HG02840 (cell line): ENCODE data around the gene THAP6.
A peak's percentile ranks its signal among the peaks of the same experiment; 100 is the strongest.
"Not testable (repeated sequence)": the region's sequence is repeated elsewhere in the genome, so short reads cannot be mapped to it uniquely, and the experiment has no call there.

Experiments
- ATAC-seq: cut with Tn5 transposase; IDR thresholded peaks from one replicate; pipeline ENCODE4 v1.9.1; 2021; ENCODE audit warnings: mild to moderate bottlenecking, moderate library complexity, moderate number of reproducible peaks; ENCODE audit not compliant: unreplicated experiment, low FRiP score

THAP6 gene

DNA sequence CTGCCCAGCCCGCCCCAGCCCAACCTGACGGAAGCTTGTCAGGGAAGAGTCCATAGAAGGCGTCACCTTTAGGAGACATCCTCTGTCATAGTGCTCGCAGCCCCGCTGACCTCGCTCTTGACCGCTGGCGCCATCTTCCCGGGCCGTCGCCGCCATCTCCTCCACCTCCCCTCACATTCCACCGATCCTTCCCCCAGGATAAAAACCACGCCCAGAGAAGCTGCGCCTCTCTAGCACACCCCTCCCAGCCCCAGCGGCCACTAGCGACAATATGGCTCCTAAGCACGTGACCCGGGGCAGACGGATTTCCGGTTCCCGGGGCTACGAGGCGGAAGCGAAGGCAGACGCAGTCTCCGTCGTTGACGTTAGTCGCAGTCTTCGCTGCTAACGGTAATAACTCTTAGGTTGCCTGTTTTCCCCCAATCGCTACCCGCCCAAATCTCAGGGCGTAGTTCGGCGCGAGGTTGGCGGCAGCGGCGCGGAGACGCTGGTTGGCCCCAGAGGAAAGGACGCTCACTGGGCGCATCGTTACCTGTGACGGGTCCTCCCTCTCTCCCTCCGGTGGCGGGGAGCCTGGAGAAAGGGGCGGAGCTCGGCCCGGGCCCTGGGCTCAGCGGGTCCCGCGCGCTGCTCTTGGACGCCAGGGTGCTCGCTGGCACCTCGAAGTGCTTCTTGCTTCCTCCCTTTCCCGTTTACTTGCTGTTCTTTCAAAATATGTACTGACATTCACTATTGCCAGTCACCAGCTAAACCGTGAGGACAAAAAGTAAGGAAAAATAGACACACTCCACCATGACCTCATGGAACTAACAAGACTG is at the start of gene THAP6, which contains the start of gene RCHY1:
Gene THAP6 (plus strand): TSS at position 343 of the 818 bp plus-strand sequence. CDS start 980 bp downstream, outside the sequence.
Gene RCHY1 (minus strand): TSS at position 273 of the 818 bp plus-strand sequence. CDS start 117 bp downstream, at position 156.
- ATAC-seq: peak; percentile 96

DNA sequence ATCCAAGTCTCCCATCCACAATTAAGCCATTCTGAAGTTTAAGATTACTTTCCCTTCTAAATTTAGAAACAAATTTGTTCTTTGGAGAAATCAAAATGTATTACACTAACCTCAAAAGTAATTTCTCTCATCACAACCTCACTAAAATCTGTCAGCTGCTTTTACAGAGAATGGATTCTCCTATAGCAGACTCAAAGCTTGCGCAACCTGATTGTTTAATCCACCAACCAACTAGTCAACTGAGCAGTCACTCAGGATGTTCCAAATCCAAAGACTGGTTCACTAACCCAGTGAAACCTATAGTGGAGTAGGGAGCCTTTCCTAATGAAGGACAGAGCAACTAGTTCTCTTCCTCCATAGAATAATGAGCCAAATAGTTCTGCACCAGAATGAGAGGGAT is 44.4 kb upstream of the THAP6 start:
- no peak for ATAC-seq

GRCh38 chr4:75470738-75471137 is 43.5 kb upstream of the THAP6 start:
- ATAC-seq: no peak

DNA sequence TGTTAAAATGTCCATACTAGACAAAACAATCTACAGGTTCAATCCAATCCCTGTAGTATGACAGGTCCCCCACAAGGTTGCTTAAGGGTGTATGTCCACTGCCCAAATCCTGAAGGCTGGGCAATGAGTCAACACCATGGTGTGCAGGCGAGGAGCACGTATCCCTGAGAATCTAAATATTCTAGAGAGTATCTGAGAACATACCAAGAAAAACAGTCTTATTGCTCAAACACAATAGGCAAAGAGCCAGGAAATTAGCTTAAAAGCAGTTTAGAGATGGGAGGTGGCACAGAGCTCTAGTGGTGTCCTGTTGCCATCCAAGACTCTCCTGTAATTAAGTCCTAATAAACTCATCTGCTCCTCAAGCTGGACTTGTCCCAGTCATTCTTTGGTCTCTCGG is 37.1 kb upstream of the THAP6 start:
- no peak for ATAC-seq

DNA sequence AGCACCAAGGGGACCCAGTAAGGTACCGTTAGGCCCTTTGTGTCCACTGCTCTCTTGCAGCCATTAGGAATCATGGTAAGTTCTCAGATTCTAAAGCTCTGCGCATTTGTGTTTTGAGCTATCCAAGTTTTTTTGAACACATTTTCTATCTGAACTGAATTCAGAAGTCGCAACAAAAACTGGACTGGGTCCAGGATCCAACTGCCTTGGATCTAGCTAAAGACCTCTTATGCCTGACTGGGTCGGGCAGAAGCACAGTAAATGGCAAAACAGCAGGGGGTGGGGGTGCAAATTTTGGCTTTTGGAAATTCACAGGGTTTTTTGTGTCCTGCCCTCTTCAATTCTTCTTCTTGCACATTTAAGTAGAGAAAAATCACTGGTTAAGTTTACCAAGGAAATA is 30.1 kb upstream of the THAP6 start:
- ATAC-seq: no peak

GRCh38 chr4:75490155-75490554 is 24.1 kb upstream of the THAP6 start:
- no peak for ATAC-seq

DNA sequence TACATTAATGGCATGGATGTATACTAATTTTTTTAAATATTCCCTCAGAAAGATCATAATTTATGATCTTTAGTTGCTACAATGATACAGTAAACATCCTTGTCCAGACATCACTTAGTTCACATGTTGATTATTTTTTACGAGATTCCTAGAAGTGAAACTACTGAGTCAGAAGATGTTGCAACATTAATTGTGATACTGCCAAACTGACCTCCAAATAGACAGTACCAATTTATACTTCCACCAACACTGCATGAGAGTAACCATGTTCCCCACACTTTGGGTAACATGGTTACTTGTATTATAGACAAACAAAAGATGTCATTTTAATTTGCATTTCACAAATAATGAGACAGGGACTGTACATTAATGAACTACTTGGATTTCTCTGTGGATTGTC is 19.7 kb upstream of the THAP6 start:
- ATAC-seq: no peak

DNA sequence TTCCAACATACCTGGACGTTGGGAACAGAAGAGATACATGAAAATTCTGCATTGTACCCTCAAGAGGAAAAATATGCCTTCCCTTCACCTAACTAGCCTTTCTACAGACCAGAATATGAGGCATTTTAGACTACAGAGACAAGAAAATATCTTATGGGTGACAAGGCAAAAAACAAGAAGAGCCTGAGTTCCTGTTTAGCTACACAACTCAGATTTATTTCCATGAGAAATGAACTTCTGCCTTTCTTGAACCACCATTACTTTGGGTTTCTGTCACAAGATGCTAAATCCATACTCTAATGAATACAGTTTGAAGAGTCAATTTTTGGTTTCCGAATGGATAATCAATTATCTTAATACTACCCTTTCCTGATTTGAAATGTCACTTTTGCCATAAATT is 18.8 kb upstream of the THAP6 start:
- no peak for ATAC-seq

DNA sequence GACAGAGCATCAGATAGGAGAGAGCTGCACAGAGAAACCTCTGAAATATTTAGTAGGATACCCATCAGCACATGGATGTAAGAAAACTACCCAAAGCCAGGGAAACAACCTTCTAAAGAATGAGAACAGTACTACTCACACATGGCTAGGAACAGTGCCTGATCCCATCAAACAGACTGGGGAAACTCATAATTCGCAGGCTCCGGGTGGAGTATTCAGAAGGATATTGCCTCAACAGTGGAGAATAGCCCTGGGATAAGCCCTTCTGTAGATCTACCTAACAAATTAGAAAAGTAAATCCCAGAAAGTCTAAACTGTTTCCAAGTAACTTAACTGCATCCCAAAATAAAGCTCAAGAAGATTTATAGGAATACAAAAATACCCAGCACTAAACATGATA is 17.9 kb upstream of the THAP6 start:
- ATAC-seq: no peak

DNA sequence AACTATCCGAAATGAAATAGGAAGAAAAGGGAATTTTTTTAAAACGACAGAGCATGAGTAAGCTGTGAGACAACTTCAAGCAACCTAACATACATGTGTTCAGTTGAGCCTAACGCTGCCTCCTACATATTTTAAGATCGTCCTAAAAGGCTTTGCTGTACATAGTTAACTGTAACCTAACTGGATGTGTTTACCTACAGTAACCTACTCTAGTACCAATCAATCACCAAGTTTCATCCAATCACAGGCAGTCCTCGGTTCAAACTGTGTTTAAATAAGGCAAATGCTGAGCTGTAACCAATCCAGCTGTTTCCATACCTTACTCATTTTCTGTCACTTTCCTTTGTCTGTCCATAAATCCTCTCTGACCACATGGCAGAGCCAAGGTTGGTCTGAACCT is 17.1 kb upstream of the THAP6 start:
- no peak for ATAC-seq

- no peak for ATAC-seq
Measured at GRCh38 chr4:75498041-75498440, 16.2 kb upstream of the THAP6 start.

GRCh38 chr4:75499900-75500299 is 14.4 kb upstream of the THAP6 start:
- ATAC-seq: no peak

- ATAC-seq: no peak
Measured at GRCh38 chr4:75502671-75503070, 11.6 kb upstream of the THAP6 start.

GRCh38 chr4:75505630-75506029 is 8.6 kb upstream of the THAP6 start:
- ATAC-seq: no peak

DNA sequence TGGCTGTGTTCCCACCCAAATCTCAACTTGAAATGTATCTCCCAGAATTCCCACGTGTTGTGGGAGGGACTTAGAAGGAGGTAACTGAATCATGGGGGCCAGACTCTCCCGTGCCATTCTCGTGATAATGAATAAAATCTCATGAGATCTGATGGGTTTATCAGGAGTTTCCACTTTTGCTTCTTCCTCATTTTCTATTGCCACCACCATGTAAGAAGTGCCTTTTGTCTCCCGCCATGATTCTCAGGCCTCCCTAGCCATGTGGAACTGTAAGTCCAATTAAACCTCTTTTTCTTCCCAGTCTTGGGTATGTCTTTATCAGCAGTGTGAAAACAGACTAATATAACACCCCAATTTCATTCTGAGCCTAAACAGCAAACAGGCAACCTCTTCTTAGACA is 4.7 kb upstream of the THAP6 start:
- not testable (repeated sequence) for ATAC-seq

DNA sequence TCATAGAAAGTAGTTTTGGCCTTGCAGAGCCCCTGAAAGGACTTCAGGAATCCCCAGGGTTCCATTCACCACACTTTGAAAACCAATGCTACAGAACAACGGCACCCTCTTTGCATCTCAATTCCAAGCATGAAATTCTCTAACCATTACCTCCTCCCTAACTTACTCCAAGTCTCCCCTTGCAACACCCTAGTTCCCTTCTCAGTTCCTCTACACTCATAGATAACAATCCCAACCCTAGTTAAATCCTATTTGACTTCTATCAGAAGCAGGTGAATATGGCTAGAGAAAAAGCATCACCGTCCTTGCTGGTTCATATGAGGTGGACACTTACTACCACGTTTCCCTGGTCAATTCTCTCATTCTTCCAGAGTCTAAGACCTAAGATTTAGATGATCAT is 2.4 kb upstream of the THAP6 start:
- ATAC-seq: no peak

GRCh38 chr4:75512386-75513211 is 1.7 kb upstream of the THAP6 start:
- ATAC-seq: no peak

DNA sequence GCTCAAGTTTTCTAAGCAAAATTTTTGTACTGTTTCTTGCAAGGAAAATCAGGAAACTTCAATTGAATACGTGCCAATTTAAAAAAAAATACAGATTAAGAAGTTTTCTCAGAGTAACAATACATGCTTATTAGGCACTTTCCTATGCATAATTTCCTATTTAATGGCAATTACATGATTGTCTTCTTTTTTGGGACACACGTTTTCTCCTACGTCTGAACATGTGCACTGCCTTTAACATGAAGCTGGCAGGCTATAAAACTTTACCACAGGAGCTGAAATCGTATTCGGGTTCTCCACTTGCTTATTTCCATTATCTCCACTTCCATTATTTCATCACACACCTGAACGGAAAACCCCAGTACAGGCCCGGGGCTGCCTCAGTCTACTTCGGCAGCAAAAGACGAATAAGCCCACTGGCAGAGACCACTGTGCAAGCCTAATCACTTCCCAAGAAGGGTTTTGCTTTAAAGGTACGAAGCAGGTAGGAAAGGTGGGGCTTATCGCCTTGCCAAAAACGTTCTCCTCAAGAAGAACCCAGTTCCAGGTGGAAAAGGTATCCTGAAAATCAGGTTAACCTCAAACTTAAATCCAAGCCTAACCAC is 645 bp upstream of the THAP6 start:
- peak; percentile 1 for ATAC-seq

DNA sequence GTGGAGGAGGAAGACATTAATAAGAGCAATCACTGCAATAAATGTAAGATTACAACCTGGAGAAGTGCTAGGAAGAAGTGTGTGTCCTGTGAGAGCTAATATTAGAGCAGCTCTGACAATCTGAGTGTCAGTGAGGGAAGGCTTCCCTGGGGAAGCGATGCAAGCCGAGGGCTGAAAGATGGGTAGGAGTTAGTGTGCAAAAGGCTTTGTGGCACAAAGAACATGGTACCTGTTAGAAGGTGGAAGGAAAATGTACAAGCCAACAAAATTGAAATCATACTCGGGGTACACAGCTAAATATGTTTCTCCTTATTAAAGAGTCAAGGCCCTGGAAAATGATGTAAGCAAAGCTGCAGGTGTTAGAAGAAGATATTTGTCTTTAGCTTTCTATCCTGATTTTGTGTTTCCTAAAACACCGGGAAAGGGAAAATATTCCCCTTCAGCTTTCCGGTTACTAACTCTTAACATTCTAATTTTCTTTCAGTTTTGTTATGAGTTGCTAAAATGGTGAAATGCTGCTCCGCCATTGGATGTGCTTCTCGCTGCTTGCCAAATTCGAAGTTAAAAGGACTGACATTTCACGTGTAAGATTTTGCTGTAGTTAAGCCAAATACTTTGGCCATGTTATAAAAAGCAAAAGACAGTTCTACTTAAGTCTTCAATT is 808 bp downstream of the THAP6 start:
- no peak for ATAC-seq

DNA sequence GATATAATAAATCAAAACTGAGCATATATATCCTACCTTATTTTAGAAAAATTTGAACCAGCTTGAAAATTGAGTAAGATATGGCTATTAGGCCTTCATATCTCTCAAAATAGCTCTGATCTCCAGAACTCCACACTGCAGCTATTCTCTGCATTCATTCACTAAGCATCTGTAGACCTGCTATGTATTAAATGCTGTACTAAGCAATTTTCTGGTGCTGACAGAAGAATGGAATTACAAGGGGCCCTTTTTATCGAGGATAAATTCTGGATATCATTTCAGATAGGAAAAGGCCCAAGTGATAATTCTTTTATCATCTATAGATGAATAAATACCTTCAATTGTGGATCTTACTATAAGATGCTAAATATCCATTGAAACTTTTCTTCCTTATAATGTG is 1.9 kb downstream of the THAP6 start:
- ATAC-seq: no peak

GRCh38 chr4:75519452-75519851 is 5.2 kb downstream of the THAP6 start:
- not testable (repeated sequence) for ATAC-seq
